Astrocyte (in vitro differentiated cells and primary cell): ENCODE data around the gene UBE2E2. TPM values are rescaled to one million over a fixed set of nuclear protein-coding genes. Genes with fewer than 3 reads are reported as not detected.

Experiments
- DNase-seq: peaks from one replicate; pipeline ENCODE4 v3.0.0-alpha.2; 2010; ENCODE audit warnings: low read depth
- FAIRE-seq: peaks from 2 replicates; lab custom pipeline; 2011; peaks lifted over from hg19 to GRCh38; lab: Jason Lieb, UNC
- H2AFZ ChIP-seq: 2 replicates; pipeline ENCODE4 v1.6.0; 2012; ENCODE audit warnings: low read depth, low read length, inconsistent platforms
- H3K27ac ChIP-seq: 2 replicates; pipeline ENCODE4 v1.5.1; 2011; ENCODE audit warnings: low read depth, low read length, inconsistent platforms
- H3K27me3 ChIP-seq: 2 replicates; pipeline ENCODE4 v1.6.0; 2011; ENCODE audit warnings: low read length, inconsistent platforms; ENCODE audit not compliant: insufficient read depth
- H3K36me3 ChIP-seq: 2 replicates; pipeline ENCODE4 v1.5.1; 2011; ENCODE audit warnings: low read length, inconsistent platforms; ENCODE audit not compliant: insufficient read depth
- H3K4me1 ChIP-seq: 2 replicates; pipeline ENCODE4 v1.5.1; 2011; ENCODE audit warnings: low read length, inconsistent platforms; ENCODE audit not compliant: insufficient read depth
- H3K4me2 ChIP-seq: 2 replicates; pipeline ENCODE4 v1.6.0; 2012; ENCODE audit warnings: low read length, inconsistent platforms
- H3K4me3 ChIP-seq: 2 replicates; pipeline ENCODE4 v1.5.1; 2011; ENCODE audit warnings: low read depth, mild to moderate bottlenecking, low read length, inconsistent platforms; ENCODE audit not compliant: insufficient read depth
- H3K79me2 ChIP-seq: 2 replicates; pipeline ENCODE4 v1.6.0; 2012; ENCODE audit warnings: mild to moderate bottlenecking, low read length, inconsistent platforms; ENCODE audit not compliant: insufficient read depth
- H3K9ac ChIP-seq: 2 replicates; pipeline ENCODE4 v1.6.0; 2012; ENCODE audit warnings: mild to moderate bottlenecking, low read length, inconsistent platforms
- H3K9me3 ChIP-seq: 2 replicates; pipeline ENCODE4 v1.5.1; 2012; ENCODE audit warnings: low read depth, mild to moderate bottlenecking, low read length, inconsistent platforms; ENCODE audit not compliant: insufficient read depth
- H4K20me1 ChIP-seq: 2 replicates; pipeline ENCODE4 v1.6.0; 2012; ENCODE audit warnings: low read length, inconsistent platforms; ENCODE audit not compliant: insufficient read depth
- H3K27ac Mint-ChIP-seq: one replicate; pipeline ENCODE4 v1.8.0; 2021; ENCODE audit warnings: mild to moderate bottlenecking, mixed read lengths; ENCODE audit not compliant: unreplicated experiment
- H3K27me3 Mint-ChIP-seq: one replicate; pipeline ENCODE4 v1.8.0; 2021; ENCODE audit warnings: low read depth, mixed read lengths; ENCODE audit not compliant: unreplicated experiment
- H3K36me3 Mint-ChIP-seq: one replicate; pipeline ENCODE4 v1.8.0; 2021; ENCODE audit warnings: low read depth, mixed read lengths; ENCODE audit not compliant: unreplicated experiment
- H3K4me1 Mint-ChIP-seq: one replicate; pipeline ENCODE4 v1.8.0; 2021; ENCODE audit warnings: low read depth, mixed read lengths; ENCODE audit not compliant: unreplicated experiment
- H3K4me3 Mint-ChIP-seq: one replicate; pipeline ENCODE4 v1.8.0; 2021; ENCODE audit warnings: mild to moderate bottlenecking, moderate library complexity, mixed read lengths; ENCODE audit not compliant: unreplicated experiment
- H3K9me3 Mint-ChIP-seq: one replicate; pipeline ENCODE4 v1.8.0; 2021; ENCODE audit warnings: mild to moderate bottlenecking, mixed read lengths; ENCODE audit not compliant: unreplicated experiment
- CTCF ChIP-seq: IDR thresholded peaks from 2 replicates; pipeline ENCODE4 v1.5.1; 2011; ENCODE audit warnings: low read depth, mild to moderate bottlenecking, inconsistent platforms, low read length, moderate library complexity; ENCODE audit not compliant: insufficient read depth
- EZH2 ChIP-seq: IDR thresholded peaks from 2 replicates; pipeline ENCODE4 v1.6.1; 2012; ENCODE audit warnings: mild to moderate bottlenecking, low read length, inconsistent platforms; ENCODE audit not compliant: insufficient read depth
- total RNA-seq: library from RNA; stranded (reverse); gene quantifications from 2 replicates; pipeline ENCODE4 v1.2.1, GENCODE V29; 2021

The UBE2E2 gene
- total RNA-seq, 1 donor from 2014 or later: 89.8 TPM

GRCh38 chr3:23620638-23621015 lies 417.5 kb downstream of the UBE2E2 start:
- Histone ChIP-seq H3K36me3 (no peaks in the 10 kb centered on the region), H3K4me2 (no peak overlapping the region), H3K27ac (no peak overlapping the region), H3K27me3 (no peaks in the 10 kb centered on the region), H3K4me1 (no peaks in the 10 kb centered on the region), H3K9ac (no peak overlapping the region), H3K4me3 (no peak overlapping the region), H2AFZ (no peak overlapping the region), H3K79me2 (no peaks in the 10 kb centered on the region), H3K9me3 (no peaks in the 10 kb centered on the region), H4K20me1 (no peaks in the 10 kb centered on the region)
- no peaks in the 10 kb centered on the region for H3K27me3 Mint-ChIP-seq
- no peak overlapping the region for H3K4me3 Mint-ChIP-seq
- DNase-seq: no peak
- TF ChIP-seq EZH2 (no peak), CTCF (no peak)
- H3K4me1 Mint-ChIP-seq: no peaks in the 10 kb centered on the region
- no peak overlapping the region for H3K27ac Mint-ChIP-seq
- no peak for FAIRE-seq
- H3K9me3 Mint-ChIP-seq: peaks cover 31% of the 10 kb centered on the region
- H3K36me3 Mint-ChIP-seq: peaks cover 7% of the 10 kb centered on the region

- Histone ChIP-seq H3K4me1 (peaks cover 2% of the 10 kb centered on the region), H3K36me3 (no peaks in the 10 kb centered on the region), H3K9ac (no peak overlapping the region), H3K79me2 (no peaks in the 10 kb centered on the region), H3K27me3 (no peaks in the 10 kb centered on the region), H4K20me1 (no peaks in the 10 kb centered on the region), H3K9me3 (no peaks in the 10 kb centered on the region), H2AFZ (no peak overlapping the region), H3K4me3 (no peak overlapping the region), H3K4me2 (no peak overlapping the region), H3K27ac (no peak overlapping the region)
- H3K36me3 Mint-ChIP-seq: peaks cover 5% of the 10 kb centered on the region
- TF ChIP-seq EZH2 (no peak), CTCF (no peak)
- H3K27me3 Mint-ChIP-seq: no peaks in the 10 kb centered on the region
- H3K4me1 Mint-ChIP-seq: peaks cover 2% of the 10 kb centered on the region
- H3K4me3 Mint-ChIP-seq: no peak overlapping the region
- DNase-seq (peak; percentile 35), FAIRE-seq (no peak)
- H3K9me3 Mint-ChIP-seq: peaks cover 24% of the 10 kb centered on the region
- no peak overlapping the region for H3K27ac Mint-ChIP-seq
Observed at GRCh38 chr3:23623844-23624243, 420.7 kb downstream of the UBE2E2 start.

- no peaks in the 10 kb centered on the region for H4K20me1 ChIP-seq
- H3K9me3 ChIP-seq: no peaks in the 10 kb centered on the region
- H3K27ac ChIP-seq: no peak overlapping the region
- no peak overlapping the region for H3K27ac Mint-ChIP-seq
- no peaks in the 10 kb centered on the region for H3K27me3 ChIP-seq
- no peak overlapping the region for H3K9ac ChIP-seq
- no peak overlapping the region for H3K4me3 ChIP-seq
- H3K9me3 Mint-ChIP-seq: peaks cover 24% of the 10 kb centered on the region
- no peak overlapping the region for H2AFZ ChIP-seq
- H3K36me3 Mint-ChIP-seq: peaks cover 6% of the 10 kb centered on the region
- no peaks in the 10 kb centered on the region for H3K27me3 Mint-ChIP-seq
- H3K36me3 ChIP-seq: no peaks in the 10 kb centered on the region
- H3K4me3 Mint-ChIP-seq: no peak overlapping the region
- H3K4me2 ChIP-seq: no peak overlapping the region
- H3K4me1 Mint-ChIP-seq: peaks cover 3% of the 10 kb centered on the region
- H3K79me2 ChIP-seq: no peaks in the 10 kb centered on the region
- H3K4me1 ChIP-seq: peaks cover 7% of the 10 kb centered on the region
- no peak for FAIRE-seq
- TF ChIP-seq EZH2 (no peak), CTCF (no peak)
- no peak for DNase-seq
Observed at GRCh38 chr3:23624305-23624704, 421.2 kb downstream of the UBE2E2 start.
